ENCODE results near the gene IL22RA2. TPM values are rescaled to one million over a fixed set of nuclear protein-coding genes. Genes with fewer than 3 reads are reported as not detected.

The IL22RA2 gene
- total and polyA plus RNA-seq, 9 of the 15 experiments (the other 6 are each of a cell fraction or from before 2014, with no cell fraction given) = 0.03 TPM; not detected in 8

DNA sequence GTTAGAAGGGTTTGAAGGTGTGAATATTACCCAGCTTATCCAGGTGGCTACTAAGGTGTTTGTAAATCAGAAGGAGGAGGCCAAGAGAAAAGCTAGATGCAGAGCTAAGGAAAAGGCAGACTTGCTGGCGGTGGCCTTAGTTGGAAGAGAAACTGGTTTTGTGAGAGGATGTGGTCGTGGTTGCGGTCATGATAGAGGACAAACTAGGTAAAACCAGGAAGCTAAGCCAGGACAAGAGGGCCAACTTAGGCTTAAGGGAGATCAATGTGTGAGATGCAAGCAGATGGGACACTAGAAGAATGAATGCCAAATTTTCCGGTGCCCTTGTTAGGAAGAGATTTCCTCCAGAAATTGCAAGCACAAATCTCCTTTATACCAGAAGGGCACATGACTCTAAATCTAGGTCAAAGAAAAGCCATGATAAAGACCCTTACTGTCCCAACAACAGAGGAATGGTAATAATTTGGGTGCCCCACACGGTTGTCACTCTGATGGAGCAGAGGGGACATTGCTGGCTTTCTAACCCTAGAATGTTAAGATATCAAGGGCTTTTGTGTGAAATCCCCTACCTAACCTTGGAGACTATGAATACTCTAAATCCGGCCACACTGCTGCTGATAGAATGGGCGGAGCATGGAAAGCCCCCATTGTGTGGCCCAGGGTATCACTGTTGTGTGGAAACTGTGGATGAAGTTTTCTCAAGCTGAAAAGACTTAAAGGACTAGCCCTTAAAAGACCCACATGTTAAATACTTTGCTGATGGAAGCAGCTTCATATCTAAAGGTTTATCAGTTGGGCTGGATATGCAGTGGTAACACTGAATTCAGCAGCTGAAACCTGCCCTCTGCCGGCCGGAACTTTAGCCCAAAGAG lies 7.8 kb downstream of the IL22RA2 start (continued):
- TF ChIP-seq, protein P1, sequence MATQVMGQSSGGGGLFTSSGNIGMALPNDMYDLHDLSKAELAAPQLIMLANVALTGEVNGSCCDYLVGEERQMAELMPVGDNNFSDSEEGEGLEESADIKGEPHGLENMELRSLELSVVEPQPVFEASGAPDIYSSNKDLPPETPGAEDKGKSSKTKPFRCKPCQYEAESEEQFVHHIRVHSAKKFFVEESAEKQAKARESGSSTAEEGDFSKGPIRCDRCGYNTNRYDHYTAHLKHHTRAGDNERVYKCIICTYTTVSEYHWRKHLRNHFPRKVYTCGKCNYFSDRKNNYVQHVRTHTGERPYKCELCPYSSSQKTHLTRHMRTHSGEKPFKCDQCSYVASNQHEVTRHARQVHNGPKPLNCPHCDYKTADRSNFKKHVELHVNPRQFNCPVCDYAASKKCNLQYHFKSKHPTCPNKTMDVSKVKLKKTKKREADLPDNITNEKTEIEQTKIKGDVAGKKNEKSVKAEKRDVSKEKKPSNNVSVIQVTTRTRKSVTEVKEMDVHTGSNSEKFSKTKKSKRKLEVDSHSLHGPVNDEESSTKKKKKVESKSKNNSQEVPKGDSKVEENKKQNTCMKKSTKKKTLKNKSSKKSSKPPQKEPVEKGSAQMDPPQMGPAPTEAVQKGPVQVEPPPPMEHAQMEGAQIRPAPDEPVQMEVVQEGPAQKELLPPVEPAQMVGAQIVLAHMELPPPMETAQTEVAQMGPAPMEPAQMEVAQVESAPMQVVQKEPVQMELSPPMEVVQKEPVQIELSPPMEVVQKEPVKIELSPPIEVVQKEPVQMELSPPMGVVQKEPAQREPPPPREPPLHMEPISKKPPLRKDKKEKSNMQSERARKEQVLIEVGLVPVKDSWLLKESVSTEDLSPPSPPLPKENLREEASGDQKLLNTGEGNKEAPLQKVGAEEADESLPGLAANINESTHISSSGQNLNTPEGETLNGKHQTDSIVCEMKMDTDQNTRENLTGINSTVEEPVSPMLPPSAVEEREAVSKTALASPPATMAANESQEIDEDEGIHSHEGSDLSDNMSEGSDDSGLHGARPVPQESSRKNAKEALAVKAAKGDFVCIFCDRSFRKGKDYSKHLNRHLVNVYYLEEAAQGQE (IDR thresholded peaks at IDR 0.05; ENCODE audit: borderline replicate concordance) = peak; percentile 70; the same call in 1 of the 2 replicates
- TF ChIP-seq, protein P1 (CRISPR knock-in tag; IDR thresholded peaks at IDR 0.05; ENCODE audit: low read depth) = no peak
- TF ChIP-seq, protein P2, sequence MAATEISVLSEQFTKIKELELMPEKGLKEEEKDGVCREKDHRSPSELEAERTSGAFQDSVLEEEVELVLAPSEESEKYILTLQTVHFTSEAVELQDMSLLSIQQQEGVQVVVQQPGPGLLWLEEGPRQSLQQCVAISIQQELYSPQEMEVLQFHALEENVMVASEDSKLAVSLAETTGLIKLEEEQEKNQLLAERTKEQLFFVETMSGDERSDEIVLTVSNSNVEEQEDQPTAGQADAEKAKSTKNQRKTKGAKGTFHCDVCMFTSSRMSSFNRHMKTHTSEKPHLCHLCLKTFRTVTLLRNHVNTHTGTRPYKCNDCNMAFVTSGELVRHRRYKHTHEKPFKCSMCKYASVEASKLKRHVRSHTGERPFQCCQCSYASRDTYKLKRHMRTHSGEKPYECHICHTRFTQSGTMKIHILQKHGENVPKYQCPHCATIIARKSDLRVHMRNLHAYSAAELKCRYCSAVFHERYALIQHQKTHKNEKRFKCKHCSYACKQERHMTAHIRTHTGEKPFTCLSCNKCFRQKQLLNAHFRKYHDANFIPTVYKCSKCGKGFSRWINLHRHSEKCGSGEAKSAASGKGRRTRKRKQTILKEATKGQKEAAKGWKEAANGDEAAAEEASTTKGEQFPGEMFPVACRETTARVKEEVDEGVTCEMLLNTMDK (IDR thresholded peaks at IDR 0.05; ENCODE audit: borderline replicate concordance, insufficient read depth, low read depth, low read length, poor library complexity, severe bottlenecking) = peak; percentile 46
- no peak for TF ChIP-seq MXI1 (IDR thresholded peaks at IDR 0.05; ENCODE audit: low read depth, low read length)
- peak; percentile 51 for TF ChIP-seq SMC3 (conservative IDR thresholded peaks at IDR 0.05; ENCODE audit: insufficient read depth, low read depth, low read length)
- no peak for TF ChIP-seq ZNF644 (tag; IDR thresholded peaks at IDR 0.05; ENCODE audit: low read depth)
- peak; percentile 18; the same call in 1 of the 2 replicates for TF ChIP-seq CC2D1A (IDR thresholded peaks at IDR 0.05)
- peak; percentile 52; the same call in 1 of the 2 replicates for TF ChIP-seq GATA2 (CRISPR knock-in tag; IDR thresholded peaks at IDR 0.05)
- TF ChIP-seq, protein P3, sequence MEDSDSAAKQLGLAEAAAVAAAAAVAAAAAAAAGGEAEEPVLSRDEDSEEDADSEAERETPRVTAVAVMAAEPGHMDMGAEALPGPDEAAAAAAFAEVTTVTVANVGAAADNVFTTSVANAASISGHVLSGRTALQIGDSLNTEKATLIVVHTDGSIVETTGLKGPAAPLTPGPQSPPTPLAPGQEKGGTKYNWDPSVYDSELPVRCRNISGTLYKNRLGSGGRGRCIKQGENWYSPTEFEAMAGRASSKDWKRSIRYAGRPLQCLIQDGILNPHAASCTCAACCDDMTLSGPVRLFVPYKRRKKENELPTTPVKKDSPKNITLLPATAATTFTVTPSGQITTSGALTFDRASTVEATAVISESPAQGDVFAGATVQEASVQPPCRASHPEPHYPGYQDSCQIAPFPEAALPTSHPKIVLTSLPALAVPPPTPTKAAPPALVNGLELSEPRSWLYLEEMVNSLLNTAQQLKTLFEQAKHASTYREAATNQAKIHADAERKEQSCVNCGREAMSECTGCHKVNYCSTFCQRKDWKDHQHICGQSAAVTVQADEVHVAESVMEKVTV (CRISPR knock-in tag; IDR thresholded peaks at IDR 0.05) = peak; percentile 75
- no peak for TF ChIP-seq ZNF121 (CRISPR knock-in tag; conservative IDR thresholded peaks at IDR 0.05)
- TF ChIP-seq, protein P4, sequence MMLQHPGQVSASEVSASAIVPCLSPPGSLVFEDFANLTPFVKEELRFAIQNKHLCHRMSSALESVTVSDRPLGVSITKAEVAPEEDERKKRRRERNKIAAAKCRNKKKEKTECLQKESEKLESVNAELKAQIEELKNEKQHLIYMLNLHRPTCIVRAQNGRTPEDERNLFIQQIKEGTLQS (IDR thresholded peaks at IDR 0.05) = no peak
- TF ChIP-seq, protein P4 (CRISPR knock-in tag; conservative IDR thresholded peaks at IDR 0.05) = 0 out of 2 replicates have a peak, but pooled peaks have one; percentile 31
- TF ChIP-seq CSDE1 (IDR thresholded peaks at IDR 0.05) = no peak
- TF ChIP-seq ZNF766 (CRISPR knock-in tag; conservative IDR thresholded peaks at IDR 0.05) = peak; percentile 68; the same call in 1 of the 2 replicates

Data from K562 (cell line).